HEK293 (cell line): ENCODE measurements around the gene CHD8.

Experiments
- CTCF ChIP-seq: fragments of 450-650 bp; formaldehyde crosslinking; IDR thresholded peaks from 2 replicates; pipeline ENCODE4 v1.5.1; 2016; ENCODE audit warnings: missing biosample characterization, missing genetic modification characterization
- SP7 ChIP-seq: fragments of 450-650 bp; formaldehyde crosslinking; IDR thresholded peaks from 2 replicates; pipeline ENCODE4 v1.5.1; 2016; ENCODE audit warnings: missing biosample characterization, missing genetic modification characterization
- YY1 ChIP-seq: fragments of 450-650 bp; formaldehyde crosslinking; IDR thresholded peaks from 2 replicates; pipeline ENCODE4 v1.5.1; 2018; ENCODE audit warnings: missing biosample characterization, missing genetic modification characterization
- ZIC2 ChIP-seq: fragments of 450-650 bp; formaldehyde crosslinking; IDR thresholded peaks from 2 replicates; pipeline ENCODE4 v1.5.1; 2016; ENCODE audit warnings: missing biosample characterization, missing genetic modification characterization

GRCh38 chr14:21476523-21476924, 20.6 kb upstream of the CHD8 start:
- no peak for TF ChIP-seq CTCF (tag by site-specific recombination)
- no peak for TF ChIP-seq SP7
- TF ChIP-seq YY1 (tag by site-specific recombination): no peak
- no peak for TF ChIP-seq ZIC2 (tag by site-specific recombination)
